Colonic mucosa (tissue), 4 donors: ENCODE results near the gene YY1. TPM values are rescaled to one million over a fixed set of nuclear protein-coding genes. Genes with fewer than 3 reads are reported as not detected.
"Not testable (repeated sequence)": the region's sequence is repeated elsewhere in the genome, so short reads cannot be mapped to it uniquely, and the experiment has no call there.

Experiments
- DNase-seq: peaks from one replicate; pipeline ENCODE4 v3.0.0-alpha.2; 2020
- H3K27ac ChIP-seq: fragments of 200-600 bp; one replicate; pipeline ENCODE4 v1.8.0; 2021
- H3K27me3 ChIP-seq: fragments of 200-600 bp; one replicate; pipeline ENCODE4 v1.8.0; 2021
- H3K36me3 ChIP-seq: fragments of 200-600 bp; one replicate; pipeline ENCODE4 v1.8.0; 2021
- H3K4me1 ChIP-seq: fragments of 200-600 bp; one replicate; pipeline ENCODE4 v1.8.0; 2021; ENCODE audit warnings: mild to moderate bottlenecking
- H3K4me3 ChIP-seq: fragments of 200-600 bp; one replicate; pipeline ENCODE4 v1.8.0; 2021
- H3K9ac ChIP-seq, 2 donors: one replicate each; pipeline ENCODE4 v1.7.0; 2013; ENCODE audit warnings: control low read depth in 2 of 2, low read depth in 2 of 2, low read length in 2 of 2
- H3K9me3 ChIP-seq: fragments of 200-600 bp; one replicate; pipeline ENCODE4 v1.8.0; 2021
- intact Hi-C: fragments of 100-400 bp; cut with DNase I; formaldehyde crosslinking; loops from one replicate; pipeline ENCODE4 v1.14.1; 2022
- total RNA-seq, 2 donors: library from RNA; stranded (reverse); fragmentation: NEBNext Ultra II Directional in 1 of 2; extraction: Animal tissue kit (Norgen Biotek cat#: 25700) in 1 of 2; gene quantifications; one replicate each; pipeline ENCODE4 v1.2.1, GENCODE V29; 2021
- TF ChIP-seq, protein P1 (sequence below): fragments of 200-600 bp; IDR thresholded peaks from one replicate; pipeline ENCODE4 v1.8.0; 2022; ENCODE audit warnings: antibody characterized with exemption, mild to moderate bottlenecking
- donor health status: healthy.
- donor health status: DM: no; HTN: no; CAD: no.
- donor health status: DM: no; HTN: no; CAD: no.

YY1 gene
- total RNA-seq, 2 donors from 2014 or later, result 73.2 to 90.4 TPM

DNA sequence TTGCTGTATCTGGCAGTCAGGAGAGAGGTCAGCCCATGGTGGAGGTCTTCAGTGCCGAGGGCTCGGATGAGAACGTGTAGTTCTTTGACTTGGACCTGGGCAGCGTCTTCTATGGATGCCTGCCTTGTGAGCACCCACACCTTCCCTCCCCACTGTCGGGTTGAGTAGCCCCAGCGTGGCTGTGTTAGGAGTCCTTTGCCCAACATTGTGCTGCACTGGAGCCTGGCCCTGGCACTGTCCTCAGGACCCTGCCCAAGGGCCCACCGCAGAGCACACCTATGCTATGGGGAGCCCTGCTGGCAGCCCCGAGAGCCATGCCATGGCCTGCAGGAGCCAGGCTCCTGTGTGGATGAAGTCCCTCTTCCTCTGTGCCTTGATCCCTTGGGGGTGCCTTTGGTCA, 40.6 kb downstream of the YY1 start:
- Histone ChIP-seq H3K9me3 (no peaks in the 10 kb centered on the region), H3K4me1 (peaks cover 3% of the 10 kb centered on the region), H3K27ac (no peak overlapping the region), H3K9ac (peak overlapping the region in 1 of 2 donors; percentile 17), H3K4me3 (no peak overlapping the region), H3K36me3 (no peaks in the 10 kb centered on the region), H3K27me3 (no peaks in the 10 kb centered on the region)
- intact Hi-C loops, result no loop called here
- no peak for DNase-seq
- TF ChIP-seq, protein P1, sequence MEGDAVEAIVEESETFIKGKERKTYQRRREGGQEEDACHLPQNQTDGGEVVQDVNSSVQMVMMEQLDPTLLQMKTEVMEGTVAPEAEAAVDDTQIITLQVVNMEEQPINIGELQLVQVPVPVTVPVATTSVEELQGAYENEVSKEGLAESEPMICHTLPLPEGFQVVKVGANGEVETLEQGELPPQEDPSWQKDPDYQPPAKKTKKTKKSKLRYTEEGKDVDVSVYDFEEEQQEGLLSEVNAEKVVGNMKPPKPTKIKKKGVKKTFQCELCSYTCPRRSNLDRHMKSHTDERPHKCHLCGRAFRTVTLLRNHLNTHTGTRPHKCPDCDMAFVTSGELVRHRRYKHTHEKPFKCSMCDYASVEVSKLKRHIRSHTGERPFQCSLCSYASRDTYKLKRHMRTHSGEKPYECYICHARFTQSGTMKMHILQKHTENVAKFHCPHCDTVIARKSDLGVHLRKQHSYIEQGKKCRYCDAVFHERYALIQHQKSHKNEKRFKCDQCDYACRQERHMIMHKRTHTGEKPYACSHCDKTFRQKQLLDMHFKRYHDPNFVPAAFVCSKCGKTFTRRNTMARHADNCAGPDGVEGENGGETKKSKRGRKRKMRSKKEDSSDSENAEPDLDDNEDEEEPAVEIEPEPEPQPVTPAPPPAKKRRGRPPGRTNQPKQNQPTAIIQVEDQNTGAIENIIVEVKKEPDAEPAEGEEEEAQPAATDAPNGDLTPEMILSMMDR, result no peak

DNA sequence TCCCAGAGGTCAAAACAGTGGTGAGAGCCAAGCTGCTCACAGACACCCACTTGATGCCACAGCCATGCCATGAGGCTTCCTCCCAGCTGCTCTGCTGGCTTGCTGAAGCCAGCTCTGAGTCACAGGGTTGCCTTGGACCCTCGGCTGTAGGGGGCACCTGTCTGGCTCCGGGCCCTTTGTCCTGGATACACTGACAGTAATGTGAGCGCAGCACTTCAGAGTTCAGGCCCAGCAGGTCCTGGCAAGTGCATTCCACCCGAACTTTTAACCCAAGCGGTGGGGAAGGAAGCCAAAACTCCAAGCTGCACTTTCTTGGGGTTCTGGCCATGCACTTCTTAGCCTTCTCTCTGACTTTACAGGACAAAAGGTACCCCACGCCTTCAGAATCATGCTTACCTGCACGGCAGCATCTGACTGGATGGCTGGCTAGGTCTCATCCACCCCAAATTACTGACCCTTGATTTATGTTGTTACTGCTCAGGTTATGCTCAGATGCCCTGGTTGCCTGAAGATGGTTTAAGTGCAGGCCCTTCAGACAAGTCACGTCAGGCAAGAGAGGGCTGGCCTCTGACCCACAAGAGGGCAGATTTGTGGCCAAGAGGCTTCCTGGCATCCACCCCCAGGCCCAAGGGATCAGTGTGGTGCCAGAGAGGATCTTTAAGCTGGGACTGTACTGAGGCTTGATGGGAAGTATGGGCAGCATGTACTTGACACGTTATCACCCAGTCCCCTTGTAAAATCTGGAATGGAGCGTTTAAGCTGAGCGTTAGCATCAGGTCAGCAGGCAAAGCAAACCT, 42.5 kb downstream of the YY1 start:
- DNase-seq, result no peak
- Histone ChIP-seq H3K27ac (no peak overlapping the region), H3K27me3 (no peaks in the 10 kb centered on the region), H3K9me3 (no peaks in the 10 kb centered on the region), H3K4me1 (peaks cover 6% of the 10 kb centered on the region), H3K9ac (no peak overlapping the region), H3K4me3 (no peak overlapping the region), H3K36me3 (no peaks in the 10 kb centered on the region)
- TF ChIP-seq, protein P1, result no peak
- intact Hi-C loops, result no loop called here

DNA sequence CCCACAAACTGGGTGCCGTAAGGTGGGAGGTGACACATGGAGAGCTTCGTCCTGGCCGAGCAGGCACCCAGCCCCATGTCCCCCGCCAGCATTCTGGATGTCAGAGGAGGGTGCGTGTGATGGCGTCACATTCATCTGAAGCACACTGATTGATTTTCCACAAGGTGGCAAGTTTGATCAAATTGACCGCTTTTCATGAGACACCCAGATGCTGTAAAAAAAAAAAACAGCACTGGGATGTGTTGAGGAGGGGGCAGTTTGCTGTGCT, 43.1 kb downstream of the YY1 start:
- Histone ChIP-seq H3K4me3 (no peak overlapping the region), H3K4me1 (peaks cover 6% of the 10 kb centered on the region), H3K9me3 (no peaks in the 10 kb centered on the region), H3K27me3 (no peaks in the 10 kb centered on the region), H3K27ac (no peak overlapping the region), H3K36me3 (no peaks in the 10 kb centered on the region), H3K9ac (no peak overlapping the region)
- no peak for DNase-seq
- TF ChIP-seq, protein P1, result no peak
- intact Hi-C loops, result no loop called here

DNA sequence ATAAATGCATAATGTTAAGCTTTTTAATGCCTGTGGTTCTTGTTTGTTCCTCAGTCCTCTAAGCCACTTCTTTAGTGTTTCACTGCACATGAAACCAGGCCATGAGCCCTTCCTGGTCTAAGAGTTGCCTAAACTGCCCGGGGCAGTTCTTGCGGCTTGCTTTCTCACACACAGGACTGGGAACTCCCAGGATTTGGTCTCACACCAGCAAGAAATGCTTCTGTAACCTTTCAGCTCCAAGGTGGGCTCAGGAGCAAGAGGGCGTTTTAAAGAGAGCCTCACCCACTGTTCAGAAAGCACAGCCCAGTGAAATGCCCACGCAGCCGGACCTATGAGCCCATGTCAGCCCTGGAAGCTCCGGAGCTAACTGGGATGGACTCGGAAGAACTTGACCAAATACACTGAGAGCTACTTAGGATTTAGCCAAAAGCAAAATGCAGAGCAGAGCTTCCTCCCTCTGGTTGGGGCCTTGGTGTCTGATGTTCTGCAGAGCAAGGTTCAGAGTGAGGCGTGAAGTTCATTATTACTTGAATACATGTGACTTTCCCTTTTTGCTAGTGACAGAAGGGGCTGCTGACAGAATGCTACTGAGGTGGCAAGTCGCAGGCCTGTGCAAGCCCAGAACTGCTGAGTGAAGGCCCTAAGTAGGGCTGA, 43.9 kb downstream of the YY1 start:
- TF ChIP-seq, protein P1, result no peak
- H3K9me3 ChIP-seq, result no peaks in the 10 kb centered on the region
- peaks cover 6% of the 10 kb centered on the region for H3K4me1 ChIP-seq
- no peak overlapping the region for H3K4me3 ChIP-seq
- H3K36me3 ChIP-seq, result no peaks in the 10 kb centered on the region
- intact Hi-C loops, result no loop called here
- H3K9ac ChIP-seq, result no peak overlapping the region
- no peak overlapping the region for H3K27ac ChIP-seq
- no peaks in the 10 kb centered on the region for H3K27me3 ChIP-seq
- no peak for DNase-seq

DNA sequence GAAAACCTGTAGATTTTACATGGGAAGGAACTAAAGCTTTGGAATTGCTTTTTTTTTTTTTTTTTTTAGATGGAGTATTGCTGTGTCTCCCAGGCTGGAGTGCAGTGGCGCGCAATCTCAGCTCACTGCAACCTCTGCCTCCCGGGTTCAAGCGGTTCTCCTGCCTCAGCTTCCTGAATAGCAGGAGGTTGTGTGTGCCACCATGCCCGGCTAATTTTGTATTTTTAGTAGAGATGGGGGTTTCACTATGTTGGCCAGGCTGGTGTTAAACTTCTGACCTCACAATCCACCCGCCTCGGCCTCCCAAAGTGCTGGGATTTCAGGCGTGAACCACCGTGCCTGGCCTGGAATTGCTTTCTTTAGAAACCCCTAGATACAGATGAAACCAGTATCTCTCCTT, 44.5 kb downstream of the YY1 start:
- H3K4me1 ChIP-seq, H3K27me3 ChIP-seq, H3K36me3 ChIP-seq, H3K27ac ChIP-seq, H3K4me3 ChIP-seq, H3K9ac ChIP-seq, DNase-seq, H3K9me3 ChIP-seq, intact Hi-C loops: not testable (repeated sequence)
